Effector memory CD4-positive, alpha-beta T cell (primary cell): Measurements from ENCODE around the gene KRT72.

Source experiments
- DNase-seq, 3 donors: peaks; one replicate each; pipeline ENCODE4 v3.0.0-alpha.2; 2020
- H3K27ac ChIP-seq: 2 replicates; pipeline ENCODE4 v1.7.0; 2013; ENCODE audit warnings: mild to moderate bottlenecking, low read length, moderate library complexity; ENCODE audit not compliant: insufficient read depth, poor library complexity, severe bottlenecking
- H3K27me3 ChIP-seq: replicated peaks from 2 replicates; pipeline ENCODE4 v1.7.0; 2013; ENCODE audit warnings: mild to moderate bottlenecking, low read length; ENCODE audit not compliant: insufficient read depth, control insufficient read depth, poor library complexity, severe bottlenecking
- H3K36me3 ChIP-seq: 2 replicates; pipeline ENCODE4 v1.7.0; 2013; ENCODE audit warnings: mild to moderate bottlenecking, low read length, moderate library complexity; ENCODE audit not compliant: control insufficient read depth, insufficient read depth
- H3K4me1 ChIP-seq: 2 replicates; pipeline ENCODE4 v1.7.0; 2013; ENCODE audit warnings: low read length, mild to moderate bottlenecking; ENCODE audit not compliant: control insufficient read depth, insufficient read depth, poor library complexity, severe bottlenecking
- H3K4me3 ChIP-seq: 2 replicates; pipeline ENCODE4 v1.7.0; 2013; ENCODE audit warnings: low read length, low read depth, mild to moderate bottlenecking; ENCODE audit not compliant: insufficient read depth, poor library complexity, severe bottlenecking
- H3K9me3 ChIP-seq: 2 replicates; pipeline ENCODE4 v1.7.0; 2013; ENCODE audit warnings: mild to moderate bottlenecking, low read length, moderate library complexity; ENCODE audit not compliant: control insufficient read depth

The KRT72 gene

DNA sequence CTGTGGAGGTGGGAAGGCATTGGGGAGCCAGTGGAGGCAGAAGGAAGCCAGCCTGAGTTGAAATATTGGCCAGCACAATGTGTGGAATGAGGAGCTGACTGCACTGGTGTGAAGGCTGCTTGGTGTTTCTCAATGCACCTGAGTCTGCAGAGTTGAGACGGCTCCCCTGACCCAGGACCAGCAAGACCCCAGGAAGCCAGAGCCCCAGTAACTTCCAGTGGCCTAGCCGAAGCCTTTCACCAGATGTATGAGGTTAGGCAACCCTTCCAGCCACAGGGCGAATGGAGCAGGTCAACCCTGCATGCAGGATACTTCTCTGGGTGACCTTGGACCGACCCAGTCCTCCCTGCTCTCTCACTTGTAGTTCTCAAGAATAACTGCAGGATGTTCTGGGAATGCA is 30.0 kb upstream of the KRT72 start:
- no peaks in the 10 kb centered on the region for H3K27me3 ChIP-seq
- no peaks in the 10 kb centered on the region for H3K36me3 ChIP-seq
- H3K4me1 ChIP-seq: peaks cover 14% of the 10 kb centered on the region
- no peak for DNase-seq
- no peak overlapping the region for H3K27ac ChIP-seq
- H3K9me3 ChIP-seq: no peaks in the 10 kb centered on the region
- no peak overlapping the region for H3K4me3 ChIP-seq

DNA sequence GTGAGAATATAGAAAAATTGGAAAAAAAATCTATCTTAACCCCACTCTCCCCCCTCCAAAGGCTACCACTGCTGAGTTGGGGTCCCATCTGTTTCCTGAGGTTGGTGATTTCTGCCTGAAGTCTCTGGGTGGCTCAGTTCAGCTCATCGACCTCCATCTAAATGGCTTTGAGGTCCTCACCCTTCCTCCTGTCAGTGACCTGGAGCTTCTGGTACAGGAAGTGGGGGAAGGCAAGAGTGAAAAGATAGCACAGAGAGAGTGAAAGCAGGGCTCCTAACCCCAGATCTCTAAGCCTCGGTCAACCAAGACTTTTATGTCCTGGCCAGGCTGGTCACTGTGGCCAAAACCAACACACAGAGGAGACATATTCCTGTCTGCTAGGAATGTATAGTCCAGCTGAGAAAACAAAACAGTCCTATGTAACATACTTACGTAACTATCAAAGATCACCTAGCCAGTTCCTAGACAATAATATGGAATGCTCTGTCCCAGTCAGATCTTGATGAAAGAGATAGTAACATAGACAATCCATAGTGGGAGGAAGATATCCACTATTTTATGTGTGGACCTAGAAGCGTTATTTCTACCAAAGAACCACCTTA is 29.4 kb upstream of the KRT72 start:
- no peak overlapping the region for H3K27ac ChIP-seq
- no peak overlapping the region for H3K4me3 ChIP-seq
- H3K27me3 ChIP-seq: no peaks in the 10 kb centered on the region

DNA sequence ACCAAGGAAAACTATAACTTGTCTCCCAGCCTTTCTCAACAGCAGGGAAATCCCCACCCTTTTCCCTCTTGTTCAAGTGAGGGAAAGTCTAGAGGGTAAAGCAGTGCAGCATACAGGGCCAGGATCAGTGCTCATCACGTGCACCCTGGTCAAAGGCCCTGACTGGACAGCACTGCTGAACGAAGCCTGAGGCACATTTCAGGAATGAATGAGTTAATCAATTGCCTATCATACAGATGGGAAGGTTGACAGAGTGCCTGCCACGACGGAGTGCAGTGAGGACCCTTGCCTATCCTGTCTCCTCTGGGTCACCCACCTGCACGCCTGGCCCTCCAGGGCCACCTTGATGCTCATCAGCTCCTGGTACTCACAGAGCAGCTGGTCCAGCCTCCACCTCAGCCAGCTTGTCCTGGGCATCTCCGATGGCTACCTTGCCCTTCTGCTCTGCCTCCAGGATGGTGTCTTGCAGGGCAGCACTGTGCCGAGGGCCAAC is 28.8 kb upstream of the KRT72 start:
- no peak overlapping the region for H3K4me3 ChIP-seq
- H3K4me1 ChIP-seq: peaks cover 14% of the 10 kb centered on the region
- H3K27ac ChIP-seq: no peak overlapping the region
- no peaks in the 10 kb centered on the region for H3K9me3 ChIP-seq
- no peaks in the 10 kb centered on the region for H3K27me3 ChIP-seq
- no peak for DNase-seq
- H3K36me3 ChIP-seq: no peaks in the 10 kb centered on the region

More for the DNA sequence above, 29.4 kb upstream of the KRT72 start:
- Histone ChIP-seq H3K4me1 (peaks cover 14% of the 10 kb centered on the region), H3K36me3 (no peaks in the 10 kb centered on the region), H3K9me3 (no peaks in the 10 kb centered on the region)
- DNase-seq: no peak

DNA sequence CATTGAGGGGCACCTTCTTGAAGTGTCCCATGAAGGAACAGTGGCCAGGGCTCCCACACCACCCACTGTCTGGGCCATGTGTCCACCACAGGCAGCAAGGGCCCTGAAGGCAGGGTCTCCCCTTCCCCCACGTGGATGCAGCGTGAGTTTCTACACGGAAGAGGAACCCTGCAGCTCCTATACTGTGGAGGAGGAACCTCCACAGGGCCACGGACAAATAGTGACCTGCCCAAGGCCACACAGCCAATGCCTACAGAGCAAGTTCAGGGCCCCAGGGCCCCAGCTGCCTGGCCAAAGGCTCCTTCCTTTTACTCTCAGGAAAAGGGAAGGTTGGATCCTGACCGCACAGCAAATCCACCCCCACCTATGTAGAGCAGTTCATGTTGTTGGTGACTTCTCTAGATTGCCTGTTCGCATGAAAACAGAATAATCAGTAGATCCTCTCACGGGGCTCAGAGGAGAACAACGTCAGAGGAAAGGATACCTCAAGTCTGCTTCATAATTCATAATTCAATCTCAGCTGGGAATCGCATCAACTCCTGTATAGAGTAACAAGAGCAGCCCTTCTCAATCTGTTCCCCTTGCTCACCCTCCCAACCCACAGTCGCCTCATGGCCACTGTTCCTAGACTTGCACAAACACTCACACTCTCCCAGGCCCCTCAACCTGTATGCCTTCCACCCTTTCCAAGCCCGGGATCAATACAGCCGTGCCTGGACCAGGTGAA is 28.2 kb upstream of the KRT72 start:
- no peaks in the 10 kb centered on the region for H3K9me3 ChIP-seq
- H3K36me3 ChIP-seq: no peaks in the 10 kb centered on the region
- H3K4me3 ChIP-seq: no peak overlapping the region
- no peak overlapping the region for H3K27ac ChIP-seq
- no peaks in the 10 kb centered on the region for H3K27me3 ChIP-seq
- H3K4me1 ChIP-seq: peaks cover 14% of the 10 kb centered on the region
- no peak for DNase-seq

DNA sequence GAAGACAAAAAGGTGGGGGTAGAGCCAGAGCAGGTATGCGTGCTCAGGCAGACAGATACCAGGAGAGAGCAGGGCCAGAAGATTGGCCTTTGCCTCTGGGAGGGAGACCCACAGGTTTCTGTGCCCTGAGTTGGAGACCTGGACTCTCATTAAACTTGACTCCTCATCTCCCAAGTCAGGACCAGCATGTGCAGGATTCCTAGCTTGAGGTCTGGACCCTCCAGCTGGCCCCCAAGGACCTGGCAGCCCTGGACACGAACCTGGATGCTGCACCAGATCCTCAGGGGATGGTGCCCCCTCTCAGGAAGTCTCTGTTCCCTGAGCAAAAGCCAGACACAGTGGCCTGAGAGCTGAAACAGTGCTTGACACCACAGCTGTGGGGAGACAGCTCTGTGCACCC is 27.6 kb upstream of the KRT72 start:
- H3K9me3 ChIP-seq: no peaks in the 10 kb centered on the region
- H3K36me3 ChIP-seq: no peaks in the 10 kb centered on the region
- no peak overlapping the region for H3K4me3 ChIP-seq
- no peak overlapping the region for H3K27ac ChIP-seq
- H3K4me1 ChIP-seq: peaks cover 14% of the 10 kb centered on the region
- no peaks in the 10 kb centered on the region for H3K27me3 ChIP-seq
- no peak for DNase-seq

DNA sequence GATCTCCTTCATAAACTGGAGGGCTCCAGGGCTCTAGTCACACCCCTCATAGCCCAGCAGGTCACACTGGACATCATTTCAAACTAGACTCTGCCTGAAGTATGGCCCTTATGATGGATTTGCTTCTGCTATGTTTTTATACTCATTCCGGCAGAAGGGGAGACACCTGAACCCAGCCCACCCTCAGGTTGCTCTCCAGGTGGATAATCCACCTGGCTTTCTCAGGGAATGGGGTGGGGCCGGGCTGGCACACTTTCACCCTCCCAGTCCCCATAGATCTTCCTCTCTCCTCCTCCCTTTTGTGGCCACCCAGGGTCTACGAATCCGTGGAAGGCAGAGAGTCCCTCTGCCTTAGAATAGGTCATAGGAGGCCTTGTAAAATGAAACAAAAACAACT is 26.8 kb upstream of the KRT72 start:
- H3K36me3 ChIP-seq: no peaks in the 10 kb centered on the region
- H3K27ac ChIP-seq: no peak overlapping the region
- DNase-seq: no peak
- H3K4me3 ChIP-seq: no peak overlapping the region
- no peaks in the 10 kb centered on the region for H3K9me3 ChIP-seq
- peaks cover 14% of the 10 kb centered on the region for H3K4me1 ChIP-seq
- no peaks in the 10 kb centered on the region for H3K27me3 ChIP-seq

DNA sequence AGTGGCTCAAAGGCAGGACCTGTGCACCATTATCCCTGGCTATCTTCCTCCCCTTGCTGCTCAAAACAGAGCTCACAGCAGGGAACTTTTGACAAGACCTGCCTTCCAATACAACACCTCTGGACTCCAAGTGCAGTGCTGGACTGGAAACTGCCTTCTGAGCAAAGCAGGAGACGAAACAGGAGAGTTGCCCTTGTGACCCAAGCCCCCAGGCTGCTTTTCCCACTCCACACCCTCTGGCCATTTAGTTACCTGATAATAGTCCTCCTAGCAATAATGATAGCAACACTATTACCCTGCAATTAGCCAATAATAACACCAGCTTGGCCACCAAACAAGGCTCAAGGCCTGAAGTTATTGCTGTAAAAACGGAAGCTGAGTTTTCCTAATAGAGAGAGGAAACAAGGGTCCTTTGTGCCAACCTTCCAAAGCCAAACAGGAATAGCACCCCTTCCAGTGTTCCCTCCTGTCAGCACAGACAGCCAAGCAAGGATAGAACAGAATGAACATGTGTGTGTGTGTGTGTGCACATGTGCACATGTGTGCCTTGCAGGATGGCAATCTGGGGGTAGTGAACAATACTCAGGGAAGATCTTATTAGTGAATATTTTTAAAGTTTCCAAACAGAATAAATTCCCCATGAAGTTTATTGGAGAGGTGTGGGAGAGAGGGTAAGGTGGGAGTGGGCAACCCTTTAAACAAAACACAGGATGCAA is 26.3 kb upstream of the KRT72 start:
- Histone ChIP-seq H3K27ac (no peak overlapping the region), H3K4me3 (no peak overlapping the region), H3K4me1 (peaks cover 14% of the 10 kb centered on the region), H3K36me3 (no peaks in the 10 kb centered on the region), H3K9me3 (no peaks in the 10 kb centered on the region), H3K27me3 (no peaks in the 10 kb centered on the region)
- no peak for DNase-seq

DNA sequence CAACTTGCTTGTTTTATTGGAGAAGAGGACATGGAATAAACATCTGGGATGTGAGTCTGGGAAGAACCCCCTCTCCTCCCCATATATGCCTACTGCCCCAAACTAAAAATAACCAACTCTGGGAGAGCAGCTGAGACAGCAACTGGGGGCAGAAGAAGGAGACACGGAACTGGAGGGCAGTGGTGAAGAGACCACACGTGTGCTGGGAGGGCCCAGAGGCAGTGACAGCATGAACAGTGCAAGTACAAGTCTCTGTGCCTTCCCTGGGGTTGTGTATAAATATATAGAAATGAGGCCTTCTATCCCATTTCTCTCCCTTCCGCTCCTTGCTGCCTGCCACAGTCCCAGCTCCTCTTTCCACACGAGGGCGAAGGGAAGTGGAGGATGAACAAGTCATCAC is 21.1 kb upstream of the KRT72 start:
- Histone ChIP-seq H3K27ac (no peak overlapping the region), H3K4me3 (no peak overlapping the region), H3K36me3 (no peaks in the 10 kb centered on the region), H3K27me3 (no peaks in the 10 kb centered on the region), H3K9me3 (no peaks in the 10 kb centered on the region), H3K4me1 (no peaks in the 10 kb centered on the region)
- no peak for DNase-seq

DNA sequence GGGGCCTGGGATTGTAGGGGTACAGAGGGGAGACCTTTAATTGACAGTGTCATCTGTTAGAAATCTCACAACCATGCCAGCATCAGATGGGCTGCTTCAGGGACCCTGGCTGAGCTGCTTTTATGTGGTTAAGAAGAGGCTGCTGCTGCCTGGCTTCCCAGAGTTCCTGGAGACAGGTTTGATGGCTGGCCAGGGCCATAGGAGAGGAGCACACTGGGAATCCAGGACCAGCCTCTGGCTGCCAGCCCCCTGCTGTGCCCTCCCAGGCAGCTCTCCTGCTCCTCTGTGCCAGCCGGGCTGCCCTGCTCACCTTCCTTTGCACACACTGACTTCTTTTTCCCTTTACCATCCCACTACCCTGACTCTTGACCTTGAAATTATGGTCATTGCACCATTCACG is 17.6 kb upstream of the KRT72 start:
- H3K27me3 ChIP-seq: no peaks in the 10 kb centered on the region
- no peak for DNase-seq

DNA sequence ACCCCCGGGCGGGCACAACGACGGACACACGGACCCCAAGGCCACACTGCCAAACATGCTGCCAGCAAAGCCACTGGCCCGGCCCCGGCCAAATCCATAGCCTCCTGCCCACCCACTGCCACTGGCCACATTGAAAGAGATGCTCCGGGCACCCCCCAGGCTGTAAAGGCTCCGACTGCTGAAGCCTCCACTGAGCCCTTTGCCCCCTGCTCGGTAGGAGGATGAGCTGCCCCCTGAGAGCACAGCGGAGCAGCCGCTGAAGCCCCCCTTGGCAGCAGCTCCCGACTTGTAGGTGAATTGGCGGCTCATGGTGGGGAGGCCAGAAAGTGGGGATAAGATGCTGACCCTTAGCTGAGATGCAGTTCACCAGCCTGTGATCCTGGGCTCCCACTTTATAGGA is 17.0 kb upstream of the KRT72 start, which contains the start of gene KRT73:
Gene KRT73 (minus strand): TSS at position 344 of the 400 bp plus-strand sequence. CDS start 35 bp downstream, at position 309.
- Histone ChIP-seq H3K4me3 (no peak within 1 kb of the TSS), H3K27ac (no peak within 1 kb of the TSS), H3K9me3 (no peaks in the 10 kb centered on the region), H3K27me3 (no peaks in the 10 kb centered on the region), H3K4me1 (peaks cover 16% of the 10 kb centered on the region), H3K36me3 (no peaks in the 10 kb centered on the region)
- DNase-seq: no peak

More for the DNA sequence above, 17.6 kb upstream of the KRT72 start:
- peaks cover 16% of the 10 kb centered on the region for H3K4me1 ChIP-seq
- H3K27ac ChIP-seq: no peak overlapping the region
- no peaks in the 10 kb centered on the region for H3K9me3 ChIP-seq
- H3K4me3 ChIP-seq: no peak overlapping the region
- H3K36me3 ChIP-seq: no peaks in the 10 kb centered on the region
